NOMO-1 (cell line): Measurements from ENCODE around the gene COX19.
"Not testable (repeated sequence)": the region's sequence is repeated elsewhere in the genome, so short reads cannot be mapped to it uniquely, and the experiment has no call there.

Source experiments
- DNase-seq, 2 experiments: peaks; one replicate each; lab custom pipeline; 2025; ENCODE audit not compliant: unreplicated experiment in 2 of 2; lab: John Stamatoyannopoulos, UW

Gene COX19

GRCh38 chr7:931871-932650, 43.3 kb downstream of the COX19 start:
- no peak for DNase-seq

- peak; percentile 70 to 82 for DNase-seq
Measured at GRCh38 chr7:930975-931758, 44.2 kb downstream of the COX19 start.

GRCh38 chr7:929311-929711, 46.0 kb downstream of the COX19 start:
- DNase-seq, result no peak

- DNase-seq, result no peak
Measured at GRCh38 chr7:927031-927671, 48.2 kb downstream of the COX19 start.

- DNase-seq, result no peak
Measured at GRCh38 chr7:926061-927030, 49.0 kb downstream of the COX19 start.

GRCh38 chr7:925601-926000, 49.7 kb downstream of the COX19 start:
- no peak for DNase-seq

GRCh38 chr7:924541-925231, 50.7 kb downstream of the COX19 start:
- DNase-seq, result peak; percentile 35 to 61

- DNase-seq, result not testable (repeated sequence)
Measured at GRCh38 chr7:924042-924441, 51.3 kb downstream of the COX19 start.

- DNase-seq, result peak; percentile 93 to 95
Measured at GRCh38 chr7:923108-924041, 52.0 kb downstream of the COX19 start.

GRCh38 chr7:922334-923107, 52.8 kb downstream of the COX19 start:
- no peak for DNase-seq

- no peak for DNase-seq
Measured at GRCh38 chr7:921581-922333, 53.6 kb downstream of the COX19 start.

- DNase-seq, result no peak
Measured at GRCh38 chr7:921071-921461, 54.3 kb downstream of the COX19 start.

GRCh38 chr7:920351-921070, 54.8 kb downstream of the COX19 start:
- DNase-seq, result no peak

- no peak for DNase-seq
Measured at GRCh38 chr7:919924-920341, 55.4 kb downstream of the COX19 start.

GRCh38 chr7:919114-919442, 56.3 kb downstream of the COX19 start:
- DNase-seq, result no peak

- DNase-seq, result no peak
Measured at GRCh38 chr7:918441-919113, 56.8 kb downstream of the COX19 start.
